ENCODE measurements around the gene FBXO34.
A peak's percentile ranks its signal among the peaks of the same experiment; 100 is the strongest.

Gene FBXO34

DNA sequence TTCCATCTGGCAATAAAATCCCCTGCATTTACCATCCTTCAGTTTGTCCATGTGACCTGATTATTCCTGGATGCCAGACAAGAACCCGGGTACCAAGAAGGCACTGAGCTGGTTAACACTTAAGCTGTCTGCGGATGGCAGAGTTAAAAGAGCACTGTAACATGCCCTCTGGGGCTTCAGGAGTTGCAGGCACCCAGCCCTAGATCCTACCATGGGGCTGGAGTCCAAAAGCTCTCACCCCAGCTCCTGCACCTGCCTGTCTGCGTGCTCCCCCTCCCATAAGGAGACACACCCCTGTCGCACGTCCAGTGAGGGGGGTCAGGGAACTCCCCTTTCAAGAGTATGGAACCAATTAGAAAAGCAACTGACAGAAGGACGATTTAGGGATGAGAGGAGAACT, 14.6 kb upstream of the FBXO34 start:
- no peak overlapping the region for H3K4me3 ChIP-seq (ENCODE audit: low read length)
- WGBS (ENCODE audit: extremely low coverage, insufficient coverage, low lambda C conversion rate): no CpG with 5 or more reads among the region's 6 CpGs
- no peak overlapping the region for H2BK5ac ChIP-seq (ENCODE audit: low read length)
- no peaks in the 10 kb centered on the region for H3K27me3 ChIP-seq (ENCODE audit: insufficient read depth, low read length, poor library complexity)
- H4K5ac ChIP-seq (ENCODE audit: low read length): no peak overlapping the region
- no peak overlapping the region for H3K4ac ChIP-seq (ENCODE audit: low read depth, low read length)
- H3K36me3 ChIP-seq (ENCODE audit: control insufficient read depth, insufficient read depth, low read length): no peaks in the 10 kb centered on the region
- H2AK5ac ChIP-seq (ENCODE audit: low read length): no peak overlapping the region
- H3K4me2 ChIP-seq (ENCODE audit: low read length): no peak overlapping the region
- H2BK15ac ChIP-seq (replicated peaks; ENCODE audit: low read depth): no peak overlapping the region
- no peak overlapping the region for H3K23ac ChIP-seq (ENCODE audit: low read length)
- H3K18ac ChIP-seq (ENCODE audit: low read length): no peak overlapping the region
- no peak overlapping the region for H3K9ac ChIP-seq (ENCODE audit: low read length)
- DNase-seq: no peak
- H3K4me1 ChIP-seq (ENCODE audit: control insufficient read depth, low read depth, low read length): no peaks in the 10 kb centered on the region
- no peaks in the 10 kb centered on the region for H3K79me1 ChIP-seq (ENCODE audit: low read length)
- no peaks in the 10 kb centered on the region for H3K79me2 ChIP-seq (ENCODE audit: control insufficient read depth, insufficient read depth, low read length)
- no peak overlapping the region for H4K8ac ChIP-seq (ENCODE audit: low read depth, low read length)
- no peak overlapping the region for H2BK120ac ChIP-seq (ENCODE audit: low read depth, low read length)
- H3K27ac ChIP-seq (ENCODE audit: low read depth, low read length): no peak overlapping the region
- H3K56ac ChIP-seq (ENCODE audit: low read length): no peak overlapping the region

DNA sequence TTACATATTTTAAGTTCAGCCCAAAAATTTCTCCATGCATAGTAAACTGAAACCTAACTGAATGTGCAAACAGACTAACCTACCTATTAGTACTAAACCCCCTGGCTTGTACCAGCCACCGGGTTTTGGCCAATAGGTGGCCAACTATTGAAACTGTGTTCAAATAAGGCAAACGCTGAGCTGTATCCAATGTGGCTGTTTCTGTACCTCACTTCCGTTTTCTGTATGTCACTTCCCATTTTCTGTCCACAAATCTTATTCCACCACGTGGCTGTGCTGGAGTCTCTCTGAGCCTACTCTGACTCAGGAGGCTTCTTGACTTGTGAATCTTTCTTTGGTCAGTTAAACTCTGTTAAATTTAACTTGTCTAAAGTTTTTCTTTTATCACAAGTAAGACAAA, 6.0 kb upstream of the FBXO34 start:
- no peaks in the 10 kb centered on the region for H3K79me2 ChIP-seq (ENCODE audit: control insufficient read depth, insufficient read depth, low read length)
- peaks cover 2% of the 10 kb centered on the region for H3K4me1 ChIP-seq (ENCODE audit: control insufficient read depth, low read depth, low read length)
- no peak overlapping the region for H2BK5ac ChIP-seq (ENCODE audit: low read length)
- no peak overlapping the region for H3K9ac ChIP-seq (ENCODE audit: low read length)
- no peak for DNase-seq
- no peak overlapping the region for H2BK120ac ChIP-seq (ENCODE audit: low read depth, low read length)
- no peak overlapping the region for H2AK5ac ChIP-seq (ENCODE audit: low read length)
- no peak overlapping the region for H4K8ac ChIP-seq (ENCODE audit: low read depth, low read length)
- no peak overlapping the region for H3K18ac ChIP-seq (ENCODE audit: low read length)
- no peak overlapping the region for H3K4ac ChIP-seq (ENCODE audit: low read depth, low read length)
- H3K4me2 ChIP-seq (ENCODE audit: low read length): no peak overlapping the region
- WGBS (ENCODE audit: extremely low coverage, insufficient coverage, low lambda C conversion rate): no CpG with 5 or more reads among the region's 4 CpGs
- H3K4me3 ChIP-seq (ENCODE audit: low read length): no peak overlapping the region
- H3K23ac ChIP-seq (ENCODE audit: low read length): no peak overlapping the region
- H3K27ac ChIP-seq (ENCODE audit: low read depth, low read length): no peak overlapping the region
- no peak overlapping the region for H4K5ac ChIP-seq (ENCODE audit: low read length)
- H3K36me3 ChIP-seq (ENCODE audit: control insufficient read depth, insufficient read depth, low read length): no peaks in the 10 kb centered on the region
- H3K79me1 ChIP-seq (ENCODE audit: low read length): no peaks in the 10 kb centered on the region
- no peaks in the 10 kb centered on the region for H3K27me3 ChIP-seq (ENCODE audit: insufficient read depth, low read length, poor library complexity)
- H3K56ac ChIP-seq (ENCODE audit: low read length): no peak overlapping the region
- no peak overlapping the region for H2BK15ac ChIP-seq (replicated peaks; ENCODE audit: low read depth)

DNA sequence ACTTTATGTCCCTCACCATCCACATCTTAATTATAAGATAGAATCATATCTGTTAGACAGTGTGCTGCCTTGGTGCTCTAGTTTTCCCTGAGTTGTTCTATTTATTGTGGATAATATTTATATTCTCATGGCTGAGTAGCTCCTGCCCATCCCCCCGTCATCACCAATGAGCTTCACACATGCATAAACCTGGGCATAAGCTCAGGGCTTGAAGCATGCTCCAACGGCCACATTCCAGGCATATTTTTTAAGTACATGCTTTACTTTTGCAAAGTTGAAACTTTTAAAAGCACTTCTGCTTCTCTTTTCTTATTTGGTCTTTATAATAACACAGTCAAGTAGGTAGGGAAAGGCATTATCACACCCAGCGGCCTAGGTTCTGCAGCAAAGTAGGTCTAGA, 3.4 kb upstream of the FBXO34 start:
- H3K4me1 ChIP-seq (ENCODE audit: control insufficient read depth, low read depth, low read length): peaks cover 2% of the 10 kb centered on the region
- H3K18ac ChIP-seq (ENCODE audit: low read length): no peak overlapping the region
- H3K4me2 ChIP-seq (ENCODE audit: low read length): no peak overlapping the region
- no peaks in the 10 kb centered on the region for H3K27me3 ChIP-seq (ENCODE audit: insufficient read depth, low read length, poor library complexity)
- WGBS (ENCODE audit: extremely low coverage, insufficient coverage, low lambda C conversion rate): no CpG with 5 or more reads among the region's 3 CpGs
- DNase-seq: no peak
- no peak overlapping the region for H2BK120ac ChIP-seq (ENCODE audit: low read depth, low read length)
- no peak overlapping the region for H3K9ac ChIP-seq (ENCODE audit: low read length)
- H3K27ac ChIP-seq (ENCODE audit: low read depth, low read length): no peak overlapping the region
- no peaks in the 10 kb centered on the region for H3K36me3 ChIP-seq (ENCODE audit: control insufficient read depth, insufficient read depth, low read length)
- no peak overlapping the region for H4K5ac ChIP-seq (ENCODE audit: low read length)
- H2AK5ac ChIP-seq (ENCODE audit: low read length): no peak overlapping the region
- no peak overlapping the region for H3K4me3 ChIP-seq (ENCODE audit: low read length)
- no peak overlapping the region for H3K56ac ChIP-seq (ENCODE audit: low read length)
- H3K23ac ChIP-seq (ENCODE audit: low read length): no peak overlapping the region
- H4K8ac ChIP-seq (ENCODE audit: low read depth, low read length): no peak overlapping the region
- no peak overlapping the region for H2BK5ac ChIP-seq (ENCODE audit: low read length)
- no peak overlapping the region for H2BK15ac ChIP-seq (replicated peaks; ENCODE audit: low read depth)
- H3K4ac ChIP-seq (ENCODE audit: low read depth, low read length): no peak overlapping the region
- peaks cover 2% of the 10 kb centered on the region for H3K79me1 ChIP-seq (ENCODE audit: low read length)
- H3K79me2 ChIP-seq (ENCODE audit: control insufficient read depth, insufficient read depth, low read length): peaks cover 8% of the 10 kb centered on the region

DNA sequence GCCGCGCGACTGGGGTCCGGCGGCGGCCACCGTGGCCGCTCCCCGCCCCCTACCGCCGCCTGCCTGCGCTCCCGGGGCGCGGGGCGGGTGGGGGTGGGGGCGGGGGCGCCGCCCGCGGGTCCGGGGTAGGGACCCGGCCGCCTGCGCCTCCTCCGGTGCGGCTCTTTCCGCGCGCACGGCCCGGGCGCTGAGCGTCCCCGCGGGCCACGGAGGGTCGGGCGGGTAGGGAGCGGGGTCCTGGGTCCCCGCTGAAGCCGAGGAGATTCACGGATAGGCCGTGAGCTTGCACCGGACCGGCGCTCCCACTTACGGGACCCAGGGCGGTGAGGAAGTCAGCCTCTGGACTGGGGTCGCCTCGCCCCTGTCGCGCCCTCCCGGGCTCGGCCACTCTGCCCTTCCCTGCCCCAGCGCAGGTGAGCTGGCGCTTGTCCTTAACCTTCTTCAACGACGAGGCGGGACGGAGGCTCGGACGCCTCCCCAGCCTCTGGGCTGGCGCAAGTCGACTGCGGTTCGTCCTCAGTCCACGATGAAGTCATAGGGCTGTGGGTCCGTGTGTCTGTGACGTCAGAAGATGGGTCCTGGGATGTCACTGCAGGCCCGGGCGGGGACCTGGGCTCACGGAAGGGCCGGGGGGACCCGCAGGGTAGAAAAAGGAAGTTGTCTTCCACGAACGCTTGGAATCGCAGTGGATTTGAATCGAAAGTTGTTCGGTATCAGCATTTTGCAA, 514 bp downstream of the FBXO34 start:
- no peak overlapping the region for H4K8ac ChIP-seq (ENCODE audit: low read depth, low read length)
- H2BK120ac ChIP-seq (ENCODE audit: low read depth, low read length): peak overlapping the region; percentile 18
- no peaks in the 10 kb centered on the region for H3K27me3 ChIP-seq (ENCODE audit: insufficient read depth, low read length, poor library complexity)
- H3K4ac ChIP-seq (ENCODE audit: low read depth, low read length): peak overlapping the region; percentile 40
- no peak overlapping the region for H2AK5ac ChIP-seq (ENCODE audit: low read length)
- peak overlapping the region; percentile 93 for H3K9ac ChIP-seq (ENCODE audit: low read length)
- peak overlapping the region; percentile 98 for H3K23ac ChIP-seq (ENCODE audit: low read length)
- peak; percentile 82 for DNase-seq
- peaks cover 20% of the 10 kb centered on the region for H3K79me2 ChIP-seq (ENCODE audit: control insufficient read depth, insufficient read depth, low read length)
- peak overlapping the region; percentile 93 for H3K56ac ChIP-seq (ENCODE audit: low read length)
- peak overlapping the region; percentile 70 for H3K4me2 ChIP-seq (ENCODE audit: low read length)
- no CpG with 5 or more reads among the region's 80 CpGs for WGBS (ENCODE audit: extremely low coverage, insufficient coverage, low lambda C conversion rate)
- no peaks in the 10 kb centered on the region for H3K36me3 ChIP-seq (ENCODE audit: control insufficient read depth, insufficient read depth, low read length)
- peaks cover 2% of the 10 kb centered on the region for H3K79me1 ChIP-seq (ENCODE audit: low read length)
- peak overlapping the region; percentile 23 for H3K27ac ChIP-seq (ENCODE audit: low read depth, low read length)
- peaks cover 3% of the 10 kb centered on the region for H3K4me1 ChIP-seq (ENCODE audit: control insufficient read depth, low read depth, low read length)
- peak overlapping the region; percentile 95 for H3K18ac ChIP-seq (ENCODE audit: low read length)
- peak overlapping the region; percentile 75 for H2BK5ac ChIP-seq (ENCODE audit: low read length)
- H2BK15ac ChIP-seq (replicated peaks; ENCODE audit: low read depth): no peak overlapping the region
- H3K4me3 ChIP-seq (ENCODE audit: low read length): peak overlapping the region; percentile 88
- no peak overlapping the region for H4K5ac ChIP-seq (ENCODE audit: low read length)

DNA sequence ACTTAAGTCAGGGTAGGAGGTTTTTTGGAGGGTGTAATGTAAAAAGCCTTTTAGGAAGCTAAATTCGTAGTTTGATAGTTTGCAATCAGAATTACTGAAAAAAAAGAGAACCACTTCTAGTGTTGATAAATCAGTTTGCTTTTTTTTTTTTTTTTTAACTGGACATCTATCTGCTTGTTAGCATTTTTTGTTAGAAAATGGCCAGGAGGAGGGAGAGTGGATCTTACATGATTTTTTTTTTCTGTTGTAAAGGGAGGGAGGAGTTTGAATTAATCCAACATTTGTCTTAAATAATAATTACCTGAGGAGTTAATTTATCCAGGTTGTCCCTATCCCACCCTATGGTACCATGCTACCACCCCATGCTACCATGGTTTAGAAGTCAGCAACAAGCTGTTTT, 1.2 kb downstream of the FBXO34 start:
- no peak overlapping the region for H4K5ac ChIP-seq (ENCODE audit: low read length)
- peaks cover 3% of the 10 kb centered on the region for H3K4me1 ChIP-seq (ENCODE audit: control insufficient read depth, low read depth, low read length)
- H3K18ac ChIP-seq (ENCODE audit: low read length): no peak overlapping the region
- peaks cover 3% of the 10 kb centered on the region for H3K79me1 ChIP-seq (ENCODE audit: low read length)
- no peak overlapping the region for H3K4ac ChIP-seq (ENCODE audit: low read depth, low read length)
- H3K9ac ChIP-seq (ENCODE audit: low read length): peak overlapping the region; percentile 93
- H3K36me3 ChIP-seq (ENCODE audit: control insufficient read depth, insufficient read depth, low read length): no peaks in the 10 kb centered on the region
- H2BK120ac ChIP-seq (ENCODE audit: low read depth, low read length): no peak overlapping the region
- peak overlapping the region; percentile 74 for H2BK15ac ChIP-seq (replicated peaks; ENCODE audit: low read depth)
- no peak overlapping the region for H2AK5ac ChIP-seq (ENCODE audit: low read length)
- 100% methylated on average over 1 of the region's 1 CpG for WGBS (ENCODE audit: extremely low coverage, insufficient coverage, low lambda C conversion rate)
- H4K8ac ChIP-seq (ENCODE audit: low read depth, low read length): no peak overlapping the region
- no peak overlapping the region for H3K27ac ChIP-seq (ENCODE audit: low read depth, low read length)
- H3K79me2 ChIP-seq (ENCODE audit: control insufficient read depth, insufficient read depth, low read length): peaks cover 22% of the 10 kb centered on the region
- no peak overlapping the region for H3K23ac ChIP-seq (ENCODE audit: low read length)
- no peak for DNase-seq
- H3K4me2 ChIP-seq (ENCODE audit: low read length): peak overlapping the region; percentile 70
- no peak overlapping the region for H2BK5ac ChIP-seq (ENCODE audit: low read length)
- peak overlapping the region; percentile 40 for H3K56ac ChIP-seq (ENCODE audit: low read length)
- H3K27me3 ChIP-seq (ENCODE audit: insufficient read depth, low read length, poor library complexity): no peaks in the 10 kb centered on the region
- H3K4me3 ChIP-seq (ENCODE audit: low read length): peak overlapping the region; percentile 88

DNA sequence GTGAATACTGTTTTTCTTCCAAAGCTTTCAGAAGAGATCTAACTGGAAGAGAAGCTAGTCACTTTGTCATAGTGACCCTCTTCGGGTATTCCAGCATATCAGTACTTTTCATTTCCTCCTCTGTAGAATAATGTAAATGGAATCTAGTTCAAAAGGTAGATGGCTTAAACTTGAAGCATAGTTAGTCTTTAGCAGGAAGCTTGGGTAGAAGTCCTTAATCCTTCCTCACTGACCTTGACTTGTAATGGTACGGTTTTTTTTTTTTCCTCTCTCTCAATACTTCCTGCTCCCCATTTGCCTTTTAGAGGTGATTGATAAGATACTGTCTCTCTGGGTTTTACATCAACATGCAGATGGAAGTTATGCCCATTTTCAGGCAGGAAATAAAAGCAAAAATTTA, 1.7 kb downstream of the FBXO34 start:
- Histone ChIP-seq H2BK15ac (replicated peaks; ENCODE audit: low read depth) (no peak overlapping the region), H4K5ac (ENCODE audit: low read length) (no peak overlapping the region), H3K56ac (ENCODE audit: low read length) (no peak overlapping the region), H2AK5ac (ENCODE audit: low read length) (no peak overlapping the region), H3K27ac (ENCODE audit: low read depth, low read length) (no peak overlapping the region), H3K4me1 (ENCODE audit: control insufficient read depth, low read depth, low read length) (peaks cover 7% of the 10 kb centered on the region), H3K18ac (ENCODE audit: low read length) (no peak overlapping the region), H3K23ac (ENCODE audit: low read length) (no peak overlapping the region), H2BK5ac (ENCODE audit: low read length) (no peak overlapping the region), H3K36me3 (ENCODE audit: control insufficient read depth, insufficient read depth, low read length) (no peaks in the 10 kb centered on the region), H3K79me1 (ENCODE audit: low read length) (peaks cover 5% of the 10 kb centered on the region), H3K4me3 (ENCODE audit: low read length) (no peak overlapping the region), H4K8ac (ENCODE audit: low read depth, low read length) (no peak overlapping the region), H2BK120ac (ENCODE audit: low read depth, low read length) (no peak overlapping the region), H3K4me2 (ENCODE audit: low read length) (no peak overlapping the region), H3K9ac (ENCODE audit: low read length) (no peak overlapping the region), H3K27me3 (ENCODE audit: insufficient read depth, low read length, poor library complexity) (no peaks in the 10 kb centered on the region), H3K4ac (ENCODE audit: low read depth, low read length) (no peak overlapping the region), H3K79me2 (ENCODE audit: control insufficient read depth, insufficient read depth, low read length) (peaks cover 23% of the 10 kb centered on the region)
- DNase-seq: no peak
- no CpG with 5 or more reads among the region's 2 CpGs for WGBS (ENCODE audit: extremely low coverage, insufficient coverage, low lambda C conversion rate)
